Kidney (tissue), 14 donors: ENCODE data around the gene ALCAM. TPM values are rescaled to one million over a fixed set of nuclear protein-coding genes. Genes with fewer than 3 reads are reported as not detected.

Experiments
- DNase-seq, 5 donors: peaks; one replicate each; pipeline ENCODE4 v3.0.0-alpha.2; 2013 to 2020
- FAIRE-seq: peaks from 2 replicates; lab custom pipeline; 2012; peaks lifted over from hg19 to GRCh38; lab: Jason Lieb, UNC
- H3K27ac ChIP-seq, 2 donors: one replicate each; pipeline ENCODE4 v1.7.0; 2013; ENCODE audit warnings: low read depth in 2 of 2, low read length in 2 of 2, inconsistent platforms in 1 of 2
- H3K27me3 ChIP-seq: one replicate; pipeline ENCODE4 v1.7.1; 2013; ENCODE audit warnings: low read length, inconsistent platforms; ENCODE audit not compliant: control insufficient read depth, insufficient read depth
- H3K36me3 ChIP-seq, 3 donors: one replicate each; pipeline versions ENCODE4 v1.7.0 to v1.7.1; 2013; ENCODE audit warnings: low read length in 3 of 3, control low read depth in 1 of 3, inconsistent platforms in 1 of 3; ENCODE audit not compliant: insufficient read depth in 3 of 3, control insufficient read depth in 2 of 3
- H3K4me1 ChIP-seq, 3 donors: one replicate each; pipeline versions ENCODE4 v1.7.0 to v1.7.1; 2013; ENCODE audit warnings: low read length in 3 of 3, inconsistent platforms in 1 of 3, low read depth in 1 of 3; ENCODE audit not compliant: control insufficient read depth in 2 of 3, insufficient read depth in 2 of 3
- H3K4me3 ChIP-seq, 3 donors: one replicate each; pipeline versions ENCODE4 v1.7.0 to v1.8.1; 2013; ENCODE audit warnings: low read length in 3 of 3, control low read depth in 1 of 3, inconsistent platforms in 1 of 3
- H3K9ac ChIP-seq, 3 donors: one replicate each; pipeline versions ENCODE4 v1.7.0 to v1.7.1; 2013; ENCODE audit warnings: low read length in 3 of 3, control low read depth in 1 of 3, inconsistent platforms in 1 of 3
- H3K9me3 ChIP-seq, 3 donors: one replicate each; pipeline versions ENCODE4 v1.7.0 to v1.7.1; 2013; ENCODE audit warnings: low read length in 3 of 3, control low read depth in 1 of 3, inconsistent platforms in 1 of 3; ENCODE audit not compliant: control insufficient read depth in 2 of 3, insufficient read depth in 1 of 3
- CTCF ChIP-seq: IDR thresholded peaks from 3 replicates; pipeline ENCODE4 v1.5.1; 2012; ENCODE audit warnings: mild to moderate bottlenecking, moderate library complexity, borderline replicate concordance; ENCODE audit not compliant: insufficient read depth; ENCODE audit errors: extremely low read depth
- intact Hi-C: fragments of 100-400 bp; cut with DNase I; formaldehyde crosslinking; loops from one replicate; pipeline ENCODE4 v1.11.1; 2022
- polyA plus RNA-seq: library from polyadenylated mRNA; stranded (reverse); fragments of 350-450 nt; fragmentation: Illumina TruSeq; extraction: RNeasy Lipid Tissue Mini Kit (QIAGEN cat#74804); gene quantifications from one replicate; pipeline ENCODE4 v1.2.3, GENCODE V29; 2014; ENCODE audit warnings: low read depth, low replicate concordance; ENCODE audit not compliant: insufficient read depth
- total RNA-seq: library from RNA; stranded (reverse); fragmentation: NEBNext Ultra II Directional; extraction: Animal tissue kit (Norgen Biotek cat#: 25700); gene quantifications from one replicate; pipeline ENCODE4 v1.2.1, GENCODE V29; 2021
- donor health status: control.
- donor health status: control.
- donor health status: control.
- donor health status: control.
- donor health status: control.
- donor health status: DM: yes; HTN: yes; CAD: no.
- donor health status: Normal renal cell carcinoma (clear cell type).

Gene ALCAM
- total and polyA plus RNA-seq, 2 donors from 2014 or later: 15.1 to 36.4 TPM

GRCh38 chr3:105579439-105579838, 212.7 kb downstream of the ALCAM start:
- no peak for DNase-seq
- intact Hi-C loops: no loop called here
- Histone ChIP-seq H3K9me3 (peaks cover 0 to 2% (median 0%) of the 10 kb centered on the region in 3 donors), H3K27ac (no peak overlapping the region), H3K9ac (no peak overlapping the region), H3K27me3 (no peaks in the 10 kb centered on the region), H3K4me1 (no peaks in the 10 kb centered on the region), H3K36me3 (no peaks in the 10 kb centered on the region), H3K4me3 (no peak overlapping the region)
- TF ChIP-seq CTCF: no peak
- no peak for FAIRE-seq

DNA sequence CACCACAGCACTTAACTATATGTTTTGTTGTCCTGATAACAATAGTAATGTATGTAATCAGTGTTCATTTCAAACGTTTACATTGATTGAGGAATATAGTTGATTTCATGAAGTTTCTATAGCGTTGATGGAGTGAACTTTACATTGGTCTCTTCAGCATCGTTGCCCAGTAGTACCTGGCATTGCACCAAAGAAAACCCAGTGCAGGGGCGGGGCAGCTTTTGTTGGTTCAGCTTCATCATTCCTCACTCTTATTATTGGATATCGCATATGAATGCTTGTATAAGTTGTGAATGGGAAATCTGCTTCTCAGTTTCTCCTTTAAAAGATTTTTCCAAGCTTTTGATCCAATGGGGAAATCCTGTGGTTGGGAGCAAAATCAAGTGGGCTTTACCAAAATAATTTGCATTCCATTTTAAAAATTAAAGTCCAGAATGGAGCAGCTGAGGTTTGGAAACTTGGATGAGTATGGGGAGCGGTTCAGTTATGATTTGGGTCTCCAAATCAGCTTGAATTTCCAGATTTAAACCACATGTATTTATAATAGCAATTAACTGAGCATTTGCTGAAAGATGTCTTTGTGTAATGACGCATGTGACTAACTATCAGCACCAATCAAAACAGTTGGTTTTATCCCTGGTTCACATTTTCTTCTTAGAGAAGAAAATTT, 213.7 kb downstream of the ALCAM start:
- H3K27me3 ChIP-seq: no peaks in the 10 kb centered on the region

DNA sequence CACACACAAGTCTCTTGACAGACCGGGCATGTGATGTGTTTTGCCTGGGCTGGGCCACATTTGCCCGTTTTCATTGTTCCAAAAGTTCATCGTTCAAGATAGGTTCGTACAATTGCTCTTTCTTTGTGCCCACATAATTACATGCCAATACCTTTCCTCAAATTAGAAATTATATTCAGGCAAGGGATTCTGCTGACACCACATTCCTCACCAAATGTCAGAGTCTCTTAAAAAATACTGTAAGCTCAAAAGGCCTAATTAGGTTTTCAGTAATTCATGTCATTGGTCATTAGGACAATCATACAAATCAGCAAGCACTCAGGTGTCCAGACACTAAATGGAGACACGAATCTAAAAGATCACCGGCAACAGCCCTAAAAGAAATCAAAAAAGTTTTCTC, 215.3 kb downstream of the ALCAM start:
- TF ChIP-seq CTCF: no peak
- no peak overlapping the region for H3K27ac ChIP-seq
- intact Hi-C loops: no loop called here
- H3K9me3 ChIP-seq: peaks cover 0 to 2% (median 0%) of the 10 kb centered on the region in 3 donors
- H3K4me3 ChIP-seq: no peak overlapping the region
- H3K27me3 ChIP-seq: no peaks in the 10 kb centered on the region
- H3K36me3 ChIP-seq: no peaks in the 10 kb centered on the region
- FAIRE-seq (no peak), DNase-seq (no peak)
- no peak overlapping the region for H3K9ac ChIP-seq
- H3K4me1 ChIP-seq: no peaks in the 10 kb centered on the region

More for the DNA sequence above, 213.7 kb downstream of the ALCAM start:
- FAIRE-seq (no peak), DNase-seq (no peak)
- TF ChIP-seq CTCF: no peak
- Histone ChIP-seq H3K4me1 (no peaks in the 10 kb centered on the region), H3K9ac (no peak overlapping the region), H3K36me3 (no peaks in the 10 kb centered on the region), H3K4me3 (no peak overlapping the region), H3K27ac (no peak overlapping the region), H3K9me3 (peaks cover 0 to 2% (median 0%) of the 10 kb centered on the region in 3 donors)
- intact Hi-C loops: no loop called here
